A549 (cell line): Measurements from ENCODE around the gene SPIN1.

Experiments
- CHD4 ChIP-seq: fragments of 200-600 bp; sonication (generic); IDR thresholded peaks from 2 replicates; pipeline ENCODE4 v1.6.1; 2016; ENCODE audit warnings: antibody characterized with exemption, mild to moderate bottlenecking, borderline replicate concordance
- HEYL ChIP-seq: fragments of 250-450 bp; sonication (Bioruptor Pico); IDR thresholded peaks from 2 replicates; pipeline ENCODE4 v1.8.0; 2021; ENCODE audit warnings: mild to moderate bottlenecking, moderate library complexity
- HOXA7 ChIP-seq: fragments of 250-450 bp; sonication (Bioruptor Pico); IDR thresholded peaks from 2 replicates; pipeline ENCODE4 v1.5.0; 2020; ENCODE audit warnings: mild to moderate bottlenecking, moderate library complexity
- JUNB ChIP-seq: fragments of >200 bp; sonication (Bioruptor Twin); formaldehyde crosslinking; IDR thresholded peaks from 2 replicates; pipeline ENCODE4 v1.6.1; 2016
- KDM5A ChIP-seq: fragments of 200-600 bp; sonication (generic); IDR thresholded peaks from 2 replicates; pipeline ENCODE4 v1.6.1; 2016; ENCODE audit warnings: antibody characterized with exemption, mild to moderate bottlenecking
- MAFK ChIP-seq: fragments of 450-650 bp; IDR thresholded peaks from 2 replicates; pipeline ENCODE4 v1.6.1; 2014; ENCODE audit not compliant: partially characterized antibody
- NPAS2 ChIP-seq: fragments of 250-450 bp; sonication (Bioruptor Pico); IDR thresholded peaks from 2 replicates; pipeline ENCODE4 v1.8.0; 2022; ENCODE audit warnings: mild to moderate bottlenecking, moderate library complexity, borderline replicate concordance
- PHF8 ChIP-seq: fragments of 200-600 bp; sonication (generic); IDR thresholded peaks from 2 replicates; pipeline ENCODE4 v1.6.1; 2016; ENCODE audit warnings: low read depth, mild to moderate bottlenecking, antibody characterized with exemption, moderate library complexity, borderline replicate concordance
- POLR2A ChIP-seq: IDR thresholded peaks from 2 replicates; pipeline ENCODE4 v1.6.1; 2012; ENCODE audit warnings: mild to moderate bottlenecking, low read length
- REST ChIP-seq: fragments of 200-600 bp; sonication (generic); IDR thresholded peaks from 2 replicates; pipeline ENCODE4 v1.6.1; 2016; ENCODE audit warnings: antibody characterized with exemption, mild to moderate bottlenecking, moderate library complexity
- SMC3 ChIP-seq: fragments of >200 bp; sonication (Bioruptor Twin); formaldehyde crosslinking; IDR thresholded peaks from 3 replicates; pipeline ENCODE4 v1.6.1; 2018; ENCODE audit warnings: inconsistent platforms
- ZC3H11A ChIP-seq: fragments of 450-650 bp; IDR thresholded peaks from 2 replicates; pipeline ENCODE4 v1.6.1; 2014; ENCODE audit warnings: antibody characterized with exemption, mild to moderate bottlenecking
- TF ChIP-seq, protein P1 (sequence below): fragments of >200 bp; sonication (Bioruptor Twin); formaldehyde crosslinking; IDR thresholded peaks from 3 replicates; pipeline ENCODE4 v1.5.1; 2016

GRCh38 chr9:88362681-88363080 is 25.6 kb upstream of the SPIN1 start:
- TF ChIP-seq, protein P1, sequence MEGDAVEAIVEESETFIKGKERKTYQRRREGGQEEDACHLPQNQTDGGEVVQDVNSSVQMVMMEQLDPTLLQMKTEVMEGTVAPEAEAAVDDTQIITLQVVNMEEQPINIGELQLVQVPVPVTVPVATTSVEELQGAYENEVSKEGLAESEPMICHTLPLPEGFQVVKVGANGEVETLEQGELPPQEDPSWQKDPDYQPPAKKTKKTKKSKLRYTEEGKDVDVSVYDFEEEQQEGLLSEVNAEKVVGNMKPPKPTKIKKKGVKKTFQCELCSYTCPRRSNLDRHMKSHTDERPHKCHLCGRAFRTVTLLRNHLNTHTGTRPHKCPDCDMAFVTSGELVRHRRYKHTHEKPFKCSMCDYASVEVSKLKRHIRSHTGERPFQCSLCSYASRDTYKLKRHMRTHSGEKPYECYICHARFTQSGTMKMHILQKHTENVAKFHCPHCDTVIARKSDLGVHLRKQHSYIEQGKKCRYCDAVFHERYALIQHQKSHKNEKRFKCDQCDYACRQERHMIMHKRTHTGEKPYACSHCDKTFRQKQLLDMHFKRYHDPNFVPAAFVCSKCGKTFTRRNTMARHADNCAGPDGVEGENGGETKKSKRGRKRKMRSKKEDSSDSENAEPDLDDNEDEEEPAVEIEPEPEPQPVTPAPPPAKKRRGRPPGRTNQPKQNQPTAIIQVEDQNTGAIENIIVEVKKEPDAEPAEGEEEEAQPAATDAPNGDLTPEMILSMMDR: no peak
- TF ChIP-seq REST (no peak), HOXA7 (CRISPR knock-in tag) (no peak), KDM5A (no peak), MAFK (no peak), ZC3H11A (no peak), POLR2A (no peak), NPAS2 (CRISPR knock-in tag) (no peak), PHF8 (no peak), SMC3 (no peak), CHD4 (no peak), JUNB (no peak), HEYL (CRISPR knock-in tag) (no peak)
